ENCODE results near the gene GPR180. TPM values are rescaled to one million over a fixed set of nuclear protein-coding genes. Genes with fewer than 3 reads are reported as not detected.

The GPR180 gene
- total and polyA plus RNA-seq, 2 of the 13 experiments (the other 11 are each of a cell fraction or from before 2014, with no cell fraction given): not detected

DNA sequence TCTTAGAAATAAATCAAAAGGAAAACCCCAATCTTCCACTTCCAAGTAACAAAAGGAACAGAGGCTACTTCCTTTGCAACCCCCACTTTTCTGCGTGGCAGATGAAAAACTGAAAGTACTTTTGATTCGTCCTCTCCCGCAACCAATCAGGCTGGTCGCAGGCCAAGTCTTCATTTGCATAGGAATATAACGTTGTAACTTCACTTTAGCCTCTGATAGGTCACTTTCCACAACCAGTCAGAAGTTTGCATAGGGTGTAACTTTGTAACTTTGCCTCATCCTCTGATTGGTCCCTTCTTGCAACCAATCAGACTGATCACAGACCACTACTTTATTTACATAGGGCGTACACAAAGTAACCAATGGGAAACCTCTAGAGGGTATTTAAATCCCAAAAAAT is 42.9 kb upstream of the GPR180 start:
- DNase-seq (ENCODE audit: low spot score) (no peak), FAIRE-seq (no peak), ATAC-seq (no peak)
- no peaks in the 10 kb centered on the region for H3K9me3 ChIP-seq (ENCODE audit: low read length)
- H3K79me2 ChIP-seq (ENCODE audit: insufficient read depth, low read length): no peaks in the 10 kb centered on the region
- no peak overlapping the region for H3K9ac ChIP-seq (ENCODE audit: insufficient read depth, low read depth, low read length)
- H3K36me3 ChIP-seq (replicated peaks in 1 of 2; ENCODE audit: control insufficient read depth in 1 of 2, insufficient read depth in 2 of 2, low read length in 2 of 2): no peaks in the 10 kb centered on the region
- no peak overlapping the region for H3K4me2 ChIP-seq (ENCODE audit: low read depth, low read length)
- ChIA-PET POLR2A (no interaction called here), CTCF (ENCODE audit: low intra/inter-chr PET ratio, low total read pairs) (no interaction called here)
- 71% methylated on average over 6 of the region's 6 CpGs for WGBS (ENCODE audit: low lambda C conversion rate)
- BruUV-seq (replicated peaks): no TSS peak
- no peak overlapping the region for H2AFZ ChIP-seq (ENCODE audit: low read length)
- TF ChIP-seq CERS6 (CRISPR knock-in tag; IDR thresholded peaks at IDR 0.05) (no peak), GATAD1 (CRISPR knock-in tag; IDR thresholded peaks at IDR 0.05) (no peak), PHF20 (CRISPR knock-in tag; IDR thresholded peaks at IDR 0.05) (no peak), JDP2 (CRISPR knock-in tag; IDR thresholded peaks at IDR 0.05; ENCODE audit: borderline replicate concordance) (no peak), KDM6A (CRISPR knock-in tag; IDR thresholded peaks at IDR 0.05; ENCODE audit: low read depth) (no peak), ESRRA (CRISPR knock-in tag; IDR thresholded peaks at IDR 0.05; ENCODE audit: low read depth) (no peak), THAP7 (CRISPR knock-in tag; IDR thresholded peaks at IDR 0.05) (no peak), REPIN1 (CRISPR knock-in tag; IDR thresholded peaks at IDR 0.05; ENCODE audit: borderline replicate concordance, low read depth) (no peak), ZNF230 (CRISPR knock-in tag; IDR thresholded peaks at IDR 0.05) (no peak), MBD4 (IDR thresholded peaks at IDR 0.05; ENCODE audit: borderline replicate concordance, low read length) (no peak), ZFAT (CRISPR knock-in tag; conservative IDR thresholded peaks at IDR 0.05) (no peak), ZNF33A (CRISPR knock-in tag; IDR thresholded peaks at IDR 0.05; ENCODE audit: borderline replicate concordance) (no peak), ZNF563 (CRISPR knock-in tag; IDR thresholded peaks at IDR 0.05) (no peak), ISX (CRISPR knock-in tag; conservative IDR thresholded peaks at IDR 0.05) (no peak)
- TF ChIP-seq, protein P1, sequence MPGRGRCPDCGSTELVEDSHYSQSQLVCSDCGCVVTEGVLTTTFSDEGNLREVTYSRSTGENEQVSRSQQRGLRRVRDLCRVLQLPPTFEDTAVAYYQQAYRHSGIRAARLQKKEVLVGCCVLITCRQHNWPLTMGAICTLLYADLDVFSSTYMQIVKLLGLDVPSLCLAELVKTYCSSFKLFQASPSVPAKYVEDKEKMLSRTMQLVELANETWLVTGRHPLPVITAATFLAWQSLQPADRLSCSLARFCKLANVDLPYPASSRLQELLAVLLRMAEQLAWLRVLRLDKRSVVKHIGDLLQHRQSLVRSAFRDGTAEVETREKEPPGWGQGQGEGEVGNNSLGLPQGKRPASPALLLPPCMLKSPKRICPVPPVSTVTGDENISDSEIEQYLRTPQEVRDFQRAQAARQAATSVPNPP (CRISPR knock-in tag; IDR thresholded peaks at IDR 0.05): no peak
- no peaks in the 10 kb centered on the region for H3K27me3 ChIP-seq (ENCODE audit: control insufficient read depth in 1 of 2, insufficient read depth in 2 of 2, low read length in 2 of 2)
- in situ Hi-C loops (cut with HindIII; ENCODE audit: extremely low pct_ligation_motif_present, low pct_unique_long_range_greater_than_20kb): no loop called here
- intact Hi-C loops (cut with micrococcal nuclease; ENCODE audit: unreplicated experiment): no loop called here
- peaks cover 11% of the 10 kb centered on the region for H3K4me1 ChIP-seq (ENCODE audit: insufficient read depth, low read length)
- no peak overlapping the region for H3K4me3 ChIP-seq (replicated peaks in 1 of 3; ENCODE audit: insufficient read depth in 1 of 3, low read depth in 2 of 3, low read length in 3 of 3)
- H4K20me1 ChIP-seq (ENCODE audit: insufficient read depth, low read length): no peaks in the 10 kb centered on the region
- no peak overlapping the region for H3K27ac ChIP-seq (ENCODE audit: extremely low read length, insufficient read depth, low read length)
